ENCODE data around the gene KDM4C.

The KDM4C gene

DNA sequence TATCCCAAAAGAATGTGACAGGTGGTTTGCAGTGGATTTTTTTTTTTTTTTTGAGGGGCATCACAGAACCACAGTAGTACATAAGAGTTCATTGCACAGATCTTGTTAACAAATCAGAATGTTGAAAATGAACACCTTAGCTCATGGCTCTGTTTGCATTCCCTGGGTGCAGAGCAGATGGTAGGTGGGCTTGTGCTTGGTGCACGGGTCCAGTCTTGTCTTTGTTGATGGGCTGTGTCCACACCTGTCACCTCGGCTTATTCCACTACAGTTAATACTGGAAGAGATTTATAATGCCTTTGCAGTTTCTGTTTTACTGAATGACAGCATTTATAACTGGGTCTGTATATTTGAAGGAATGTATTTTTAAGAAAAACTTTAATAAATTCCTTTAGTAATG, 146.6 kb downstream of the KDM4C start:
- DNase-seq (ENCODE audit: low read depth) = no peak

DNA sequence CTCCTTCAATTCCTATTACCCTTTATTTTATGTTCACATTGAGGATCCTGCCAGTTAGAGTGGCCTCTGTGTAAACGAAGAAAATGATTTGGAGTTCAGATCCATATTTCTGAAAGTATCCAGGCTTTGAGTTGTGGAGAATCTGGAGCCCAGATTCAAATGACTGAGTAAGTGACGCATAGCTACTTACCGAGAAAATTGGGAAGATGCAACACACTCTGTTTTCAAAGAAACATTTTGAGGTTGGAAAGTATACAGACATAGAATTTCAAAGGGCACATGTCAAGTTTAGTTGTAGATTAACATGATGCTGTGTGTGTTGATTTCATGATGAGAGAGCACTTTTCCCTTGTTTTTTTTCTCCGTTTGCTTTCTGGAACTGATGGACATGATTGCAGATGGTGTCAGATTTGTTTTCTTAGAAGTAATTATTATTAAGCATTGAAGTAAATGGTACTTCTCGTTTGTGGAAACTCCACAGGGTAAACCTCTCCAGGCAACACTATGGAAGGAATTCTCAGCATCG, 148.1 kb downstream of the KDM4C start:
- no peak for DNase-seq (ENCODE audit: low read depth)

DNA sequence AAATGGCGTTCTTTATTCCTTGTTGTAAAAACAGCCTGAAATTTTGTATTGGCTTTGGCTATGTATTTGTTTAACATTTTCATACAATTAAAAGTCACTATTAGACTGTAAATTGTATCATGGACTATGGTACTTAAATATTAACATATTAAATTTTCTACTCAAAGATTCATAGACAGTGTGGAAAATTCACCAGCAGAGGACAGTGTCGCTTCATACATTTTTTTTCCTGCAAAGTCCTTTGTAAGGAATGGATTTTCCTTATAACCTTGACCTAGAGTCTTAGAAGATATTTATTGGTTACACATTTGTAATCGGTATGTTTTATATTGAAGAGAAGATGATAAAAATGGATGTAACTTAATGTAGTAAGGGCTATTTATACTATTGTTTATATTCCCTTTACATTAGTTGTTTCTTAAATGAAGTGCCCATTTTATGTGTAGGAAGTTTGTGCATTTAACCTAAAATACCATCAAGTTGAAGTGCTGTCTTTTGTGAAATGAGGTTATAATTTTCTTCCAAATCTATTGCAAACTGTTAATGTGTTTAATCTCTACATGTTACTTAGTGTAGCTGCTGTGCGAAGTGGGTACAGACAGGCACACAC, 150.1 kb downstream of the KDM4C start:
- DNase-seq (ENCODE audit: low read depth) = no peak

DNA sequence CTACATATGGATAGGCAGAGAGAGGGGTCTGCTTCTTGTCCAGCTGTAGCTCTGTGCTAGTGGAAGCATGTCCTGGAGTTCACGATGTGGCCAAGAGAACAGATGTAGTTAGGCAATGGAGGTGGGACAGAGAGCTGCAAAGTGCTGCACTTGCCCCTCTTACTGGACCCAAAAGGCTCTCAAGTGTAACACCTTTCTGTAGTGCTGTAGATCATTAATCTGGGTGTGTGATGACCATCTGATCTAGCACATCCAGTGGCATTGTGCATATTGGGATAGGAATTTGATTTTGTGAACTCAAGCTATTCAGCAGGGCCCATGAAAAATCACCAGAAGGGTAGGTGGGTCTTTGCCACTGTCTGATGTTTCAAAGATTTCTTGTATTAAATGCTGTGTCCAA, 151.4 kb downstream of the KDM4C start:
- no peak for DNase-seq (ENCODE audit: low read depth)

DNA sequence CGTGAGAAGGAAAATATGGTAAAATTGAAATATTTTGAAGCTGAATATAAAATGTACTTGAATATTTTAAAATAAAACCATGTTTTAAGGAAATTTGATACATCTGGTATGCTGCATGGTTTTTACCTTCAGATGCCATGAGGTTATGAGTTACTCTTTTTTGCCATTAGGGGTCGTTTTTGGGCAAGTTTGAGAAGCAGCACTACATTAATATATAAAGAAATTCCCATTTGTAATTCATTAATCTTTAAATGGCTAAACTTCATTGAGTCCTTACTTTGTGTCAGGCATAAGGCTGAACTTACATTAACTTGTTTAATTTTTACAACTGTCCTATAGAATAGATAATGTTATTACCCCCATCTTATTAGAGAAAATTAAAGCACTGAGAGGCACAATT, 152.3 kb downstream of the KDM4C start:
- DNase-seq (ENCODE audit: low read depth) = no peak

DNA sequence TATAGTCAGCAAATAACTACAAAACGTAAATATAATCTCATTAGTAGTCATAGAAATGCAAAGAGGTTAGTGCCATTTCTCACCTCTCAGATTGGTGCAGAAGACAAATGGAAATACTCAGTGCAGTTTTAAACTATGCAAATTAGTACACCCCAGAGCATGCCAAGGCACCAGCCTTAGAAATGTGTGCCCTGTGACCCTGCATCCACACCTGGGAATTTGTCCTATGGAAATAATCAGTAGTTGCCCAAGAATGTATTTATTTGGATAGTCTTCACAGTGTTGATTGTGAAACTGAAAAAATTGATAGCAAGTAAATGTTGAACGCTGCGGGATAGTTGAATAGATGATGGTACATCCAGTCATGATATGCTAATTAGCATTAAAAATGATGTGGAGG, 152.7 kb downstream of the KDM4C start:
- DNase-seq (ENCODE audit: low read depth) = no peak

DNA sequence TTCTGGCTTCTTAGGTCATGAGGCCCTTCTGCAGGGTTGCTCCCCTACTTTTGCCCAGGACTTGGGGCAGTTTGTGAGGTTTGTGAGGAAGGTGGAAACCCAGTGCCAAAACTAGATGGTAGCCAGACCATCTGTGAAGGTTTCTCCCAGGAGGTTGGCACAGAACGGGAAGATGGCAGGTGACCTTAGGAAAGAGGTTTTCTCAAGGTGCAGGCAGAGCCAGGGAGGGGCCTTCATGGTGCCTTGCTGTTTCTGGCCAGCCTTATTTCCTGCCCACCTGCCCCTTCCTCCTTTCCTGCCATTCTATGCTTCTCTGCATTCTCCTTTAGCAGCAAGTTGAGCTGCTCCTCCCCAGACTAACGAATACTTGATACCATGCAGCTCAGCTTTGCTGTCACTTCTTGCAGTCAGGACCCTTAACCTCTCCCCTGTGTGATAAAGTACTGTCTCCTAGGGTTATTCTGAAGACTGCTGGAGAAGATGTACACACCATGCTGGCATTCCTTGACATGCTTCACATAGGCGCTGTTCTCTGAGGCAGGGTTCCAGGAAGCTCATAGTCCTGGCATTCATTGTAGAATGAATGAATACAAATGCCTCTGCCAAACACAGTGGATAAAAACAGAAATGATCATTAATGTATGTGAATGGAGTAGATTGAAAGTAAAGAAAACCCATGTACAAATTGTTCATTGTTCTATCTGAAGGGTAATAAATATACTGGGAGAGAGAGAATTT, 154.3 kb downstream of the KDM4C start:
- no peak for DNase-seq (ENCODE audit: low read depth)

DNA sequence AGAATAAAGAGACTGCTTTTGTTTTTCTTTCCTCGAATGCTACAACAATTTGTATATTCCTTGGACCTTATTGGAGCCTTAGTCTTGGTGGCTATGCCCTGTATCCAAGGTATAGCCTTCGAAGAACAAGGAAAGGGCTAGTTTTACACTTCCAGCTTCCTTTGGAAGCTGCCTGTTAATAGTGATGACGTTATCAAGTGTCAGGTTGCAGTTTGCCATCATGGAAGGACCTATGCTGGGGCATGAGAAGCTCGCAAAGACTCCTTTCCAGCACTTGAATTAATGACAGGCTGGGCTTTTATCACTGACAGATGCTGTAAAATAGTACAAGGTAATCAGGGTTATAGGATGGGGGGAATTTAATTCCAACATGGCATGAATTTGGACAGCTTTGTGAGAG, 157.9 kb downstream of the KDM4C start:
- DNase-seq (ENCODE audit: low read depth) = no peak

DNA sequence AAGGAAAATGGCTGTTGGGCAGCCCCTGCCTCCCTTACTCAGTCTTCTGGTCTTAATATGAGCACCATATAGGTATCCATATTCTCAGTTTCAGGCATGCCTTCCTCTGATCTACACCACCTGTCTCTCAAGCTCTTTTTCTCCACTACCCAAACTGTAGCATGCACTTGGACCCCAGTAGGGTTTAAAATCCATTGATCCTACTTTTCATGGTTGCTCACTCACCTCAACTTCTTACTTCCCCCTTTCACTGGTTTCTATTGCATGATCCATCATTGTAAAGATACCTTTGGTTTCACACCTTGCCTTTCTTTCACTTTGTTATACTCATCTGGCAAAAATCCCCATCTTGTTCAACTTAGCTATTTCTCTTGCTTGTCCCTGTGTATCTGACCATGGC, 159.4 kb downstream of the KDM4C start:
- no peak for DNase-seq (ENCODE audit: low read depth)

DNA sequence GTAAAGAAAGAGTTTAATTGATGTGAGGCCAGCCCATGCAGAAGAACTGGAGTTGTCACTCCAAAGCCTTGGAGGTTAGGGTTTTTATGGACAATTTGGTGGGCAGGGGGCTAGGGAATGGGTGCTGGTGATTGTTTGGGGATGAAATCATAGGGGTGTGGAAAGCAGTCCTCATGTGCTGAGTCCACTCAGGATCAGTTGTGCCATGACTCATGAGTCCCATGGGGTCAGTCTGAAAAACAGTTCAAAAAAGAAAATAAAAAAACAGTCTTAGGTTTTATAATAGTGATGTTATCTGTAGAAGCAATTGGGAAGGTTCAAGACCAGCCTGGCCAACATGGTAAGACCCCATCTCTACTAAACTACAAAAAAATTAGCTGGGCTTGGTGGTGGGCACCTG, 162.3 kb downstream of the KDM4C start:
- DNase-seq (ENCODE audit: low read depth) = no peak

DNA sequence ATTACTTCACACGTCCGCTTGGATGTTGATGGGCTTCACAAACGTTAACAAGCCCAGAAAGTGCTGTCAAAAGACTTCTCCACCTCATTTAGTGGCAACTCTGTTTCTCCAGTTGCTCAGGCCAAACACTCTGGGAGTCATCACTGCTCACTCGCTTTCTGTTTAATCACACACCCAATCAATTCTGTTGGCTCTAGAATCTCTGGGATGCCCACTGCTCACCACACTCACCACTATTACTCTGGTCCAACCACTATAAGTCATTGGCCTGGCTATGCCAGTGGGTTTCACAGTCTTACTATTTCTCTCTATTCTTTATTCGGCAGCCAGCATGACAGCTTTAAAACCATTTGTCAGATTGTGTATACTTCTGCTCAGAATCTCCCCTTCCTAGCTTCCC, 163.5 kb downstream of the KDM4C start:
- DNase-seq (ENCODE audit: low read depth) = no peak

DNA sequence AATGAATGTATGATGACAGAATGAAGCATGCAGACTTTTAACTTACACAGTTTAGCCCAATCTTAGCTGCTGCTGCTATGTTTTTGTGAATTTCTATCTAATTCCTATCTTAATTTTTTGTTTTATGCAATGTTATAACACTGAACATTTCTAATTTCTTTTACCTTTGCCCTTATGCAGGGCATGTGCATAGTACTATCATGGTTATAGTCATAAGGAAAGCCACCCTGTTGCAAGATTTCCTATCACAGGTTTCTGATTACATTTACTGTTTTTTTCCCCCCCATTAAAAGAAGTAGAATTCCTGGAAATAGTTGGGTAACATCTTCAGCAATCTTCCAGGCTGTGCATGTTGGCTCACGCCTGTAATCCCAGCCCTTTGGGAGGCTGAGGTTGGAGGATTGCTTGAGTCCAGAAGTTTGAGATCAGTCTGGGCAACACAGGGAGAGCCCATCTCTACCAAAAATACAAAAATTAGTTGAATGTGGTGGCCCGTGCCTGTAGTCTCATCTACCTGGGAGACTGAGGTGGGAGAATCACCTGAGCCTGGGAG, 164.4 kb downstream of the KDM4C start:
- DNase-seq (ENCODE audit: low read depth) = no peak

DNA sequence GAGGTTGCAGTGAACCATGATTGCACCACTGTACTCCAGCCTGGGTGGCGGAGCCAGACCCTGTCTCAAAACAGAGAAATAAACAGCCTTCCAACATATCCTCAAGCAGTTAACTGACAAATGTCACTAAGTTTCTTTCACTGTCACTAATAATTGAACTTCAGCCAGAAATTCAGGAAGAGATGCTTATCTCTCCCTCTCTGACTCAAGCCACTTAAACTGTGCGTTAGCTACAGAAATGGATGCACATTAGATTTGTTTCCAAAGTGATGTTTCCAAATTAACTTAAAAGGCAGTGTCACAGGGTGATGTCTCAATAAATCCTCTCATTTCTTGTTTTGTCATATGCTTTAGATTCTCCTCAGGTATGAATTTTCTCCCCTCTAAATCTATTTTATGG, 164.9 kb downstream of the KDM4C start:
- no peak for DNase-seq (ENCODE audit: low read depth)

DNA sequence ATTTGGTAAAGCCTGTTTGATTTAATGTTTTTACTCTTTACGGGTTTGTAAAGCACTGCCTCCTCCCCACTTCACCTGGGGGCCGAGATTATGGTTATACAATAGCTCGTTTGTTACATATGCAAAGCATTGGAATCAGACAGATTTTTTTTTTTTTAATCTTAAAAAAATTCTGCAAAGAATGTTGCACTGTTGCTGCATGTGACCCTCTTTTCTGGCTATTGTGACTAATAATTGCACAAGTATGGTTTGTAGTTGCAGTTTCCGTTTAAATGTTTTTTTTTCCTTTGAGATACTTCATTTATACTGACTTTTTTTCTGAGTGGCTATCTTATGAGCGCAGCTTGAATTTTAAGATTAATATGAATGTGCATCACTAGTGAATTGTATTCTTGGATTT, 165.3 kb downstream of the KDM4C start:
- DNase-seq (ENCODE audit: low read depth) = no peak

DNA sequence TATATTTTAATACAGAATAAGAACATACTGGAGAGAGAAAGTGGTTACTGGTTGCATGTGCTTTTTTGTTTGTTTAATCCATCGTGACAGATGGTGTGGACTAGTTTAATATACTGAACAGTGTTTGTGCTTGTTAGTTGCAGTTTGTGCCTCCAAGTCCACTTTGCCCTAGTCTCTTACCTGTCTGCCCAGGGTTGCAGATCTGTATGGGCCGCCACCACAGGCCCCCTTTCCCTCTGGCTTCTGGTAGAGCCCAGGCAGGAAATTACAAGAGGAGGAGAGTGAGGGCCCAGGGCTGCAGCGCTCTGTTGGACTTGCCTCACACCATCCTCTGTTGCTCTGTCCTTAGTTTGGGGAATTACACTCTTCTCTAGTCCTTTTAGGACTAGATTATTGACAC, 166.4 kb downstream of the KDM4C start:
- no peak for DNase-seq (ENCODE audit: low read depth)

DNA sequence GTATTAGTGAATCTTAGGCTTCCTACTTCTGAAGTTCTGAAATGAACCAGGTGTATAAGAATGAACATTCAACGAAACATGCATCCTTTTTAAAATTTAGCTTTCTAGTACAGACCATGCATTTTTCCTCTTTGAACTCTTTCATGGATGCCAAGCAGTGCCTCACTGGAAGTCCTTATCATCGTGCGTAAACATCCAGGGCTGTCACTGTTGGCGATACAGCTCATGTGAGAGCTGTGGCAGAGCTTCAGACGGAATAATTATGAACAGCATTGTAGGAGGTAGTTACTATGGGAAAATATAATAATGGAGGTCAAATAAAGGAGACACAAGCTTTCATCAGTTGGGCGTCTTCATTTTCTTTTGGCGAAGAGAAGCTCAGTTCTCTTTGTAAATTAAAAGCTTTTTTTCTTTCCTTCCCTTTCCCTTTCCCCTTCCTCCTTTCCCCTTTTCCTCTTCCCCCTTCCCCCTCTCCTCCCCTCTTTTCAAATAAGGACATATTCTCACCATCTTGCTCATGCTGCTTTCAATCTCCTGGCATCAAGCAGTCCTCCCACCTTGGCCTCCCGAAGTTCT, 167.3 kb downstream of the KDM4C start:
- DNase-seq (ENCODE audit: low read depth) = no peak

DNA sequence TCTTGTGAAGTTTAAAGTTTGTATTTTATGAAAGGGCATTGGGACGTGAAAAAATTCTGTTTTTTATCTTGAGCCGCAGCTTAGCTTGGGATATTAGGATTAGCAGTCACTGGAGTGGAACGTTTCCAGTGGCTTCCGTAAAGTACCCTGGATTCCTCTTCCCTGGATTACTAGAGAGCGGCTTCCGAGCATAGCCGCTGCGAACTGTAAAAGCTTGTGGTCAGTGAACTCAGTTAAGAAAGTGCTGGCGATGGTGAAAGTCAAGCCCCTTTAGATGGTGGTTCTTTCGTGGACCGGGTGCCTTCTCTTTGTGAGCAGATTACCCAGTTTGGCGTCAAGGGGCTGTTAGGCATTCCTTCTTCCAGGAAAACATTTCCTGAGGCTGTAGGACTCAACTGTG, 168.1 kb downstream of the KDM4C start:
- DNase-seq (ENCODE audit: low read depth) = no peak

DNA sequence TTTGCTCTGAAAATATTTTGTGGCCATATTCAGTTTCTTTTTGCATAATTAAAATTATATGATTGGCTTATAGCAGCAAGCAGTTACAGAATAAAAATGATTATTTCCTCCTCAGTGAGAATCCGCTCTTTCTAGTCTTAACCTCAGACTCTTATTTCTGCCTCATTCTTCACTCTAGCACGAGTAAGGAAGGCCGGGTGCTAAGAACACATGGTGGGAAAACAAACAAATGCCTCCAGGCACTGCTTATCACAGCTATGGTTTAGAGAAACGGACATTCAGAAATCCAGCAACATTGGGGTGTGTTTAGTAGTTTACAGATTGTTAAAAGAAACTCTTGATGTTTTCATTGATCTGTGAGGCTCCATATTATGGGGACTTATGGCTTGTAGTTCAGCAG, 168.7 kb downstream of the KDM4C start:
- DNase-seq (ENCODE audit: low read depth) = no peak

DNA sequence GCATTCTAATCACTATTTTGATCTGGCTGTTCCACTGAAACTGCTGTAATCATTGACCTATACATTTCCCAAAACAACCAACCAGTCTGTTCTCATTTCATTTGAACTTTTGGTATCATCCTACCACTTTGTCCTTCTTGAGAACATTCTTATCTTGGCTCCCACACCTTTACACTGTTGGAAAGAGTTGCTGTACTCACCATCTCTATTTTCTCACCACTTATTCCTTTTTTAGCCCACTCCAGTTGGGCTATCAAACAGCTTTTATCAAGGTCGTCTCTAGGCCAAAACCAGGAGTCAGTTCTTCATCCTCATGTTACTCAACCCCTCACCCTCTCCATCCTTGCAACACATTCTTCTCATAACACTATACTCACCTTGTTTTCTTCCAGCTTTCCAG, 170.1 kb downstream of the KDM4C start:
- no peak for DNase-seq (ENCODE audit: low read depth)

DNA sequence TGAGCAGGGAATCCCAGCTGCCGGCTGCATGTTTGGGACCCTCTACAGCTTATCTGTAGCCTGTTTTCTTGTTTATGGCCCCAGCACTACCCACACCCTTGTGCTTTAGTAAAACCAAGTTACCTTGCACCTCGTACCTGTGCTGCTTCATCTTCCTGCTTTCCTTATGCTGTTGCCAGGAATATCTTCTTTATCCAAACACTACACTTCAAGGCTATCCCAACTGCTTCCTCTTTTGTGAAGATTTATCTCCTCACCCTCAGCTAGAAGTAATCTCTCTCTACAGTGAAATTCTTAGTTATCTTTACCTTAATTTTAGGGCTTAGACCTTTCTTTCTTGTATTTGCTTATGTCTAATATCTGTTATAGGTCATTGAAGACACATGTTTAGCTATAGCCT, 171.1 kb downstream of the KDM4C start:
- no peak for DNase-seq (ENCODE audit: low read depth)

DNA sequence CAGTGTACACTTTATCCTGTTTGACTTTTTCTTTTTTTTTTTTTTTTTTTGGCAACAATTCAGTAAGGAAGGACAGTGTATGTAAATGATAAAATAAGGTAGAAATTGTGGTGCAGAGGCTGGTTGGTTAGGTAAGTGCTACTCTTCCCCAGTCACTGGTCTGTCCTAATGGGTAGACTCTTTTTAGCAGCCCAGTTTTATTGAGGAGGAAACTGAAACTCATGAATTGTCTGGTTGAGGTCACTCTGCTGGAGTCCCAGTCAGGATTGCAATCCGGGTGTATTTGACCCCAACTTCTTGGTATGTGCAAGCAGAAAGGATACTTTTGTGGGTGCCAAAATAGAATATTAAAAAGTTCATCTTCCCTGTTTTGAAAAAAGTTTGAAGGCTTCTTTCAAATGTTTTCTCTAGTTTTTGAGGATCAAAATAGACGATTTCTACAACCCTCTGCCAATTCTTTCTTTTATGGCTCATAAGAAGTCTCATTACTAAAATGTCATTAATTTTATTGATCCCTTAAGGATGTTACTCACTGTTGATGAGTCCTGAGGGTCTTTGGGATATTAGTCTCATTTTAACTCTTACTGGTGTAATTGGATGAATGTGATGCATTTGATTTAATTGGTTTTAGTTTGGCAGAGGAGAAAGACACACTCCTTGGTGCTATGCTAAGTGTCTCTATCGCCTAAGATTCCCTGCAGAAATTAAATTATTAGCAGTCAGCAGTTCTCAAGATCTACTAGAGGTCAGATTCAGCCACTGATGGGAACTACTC, 171.9 kb downstream of the KDM4C start:
- no peak for DNase-seq (ENCODE audit: low read depth)

DNA sequence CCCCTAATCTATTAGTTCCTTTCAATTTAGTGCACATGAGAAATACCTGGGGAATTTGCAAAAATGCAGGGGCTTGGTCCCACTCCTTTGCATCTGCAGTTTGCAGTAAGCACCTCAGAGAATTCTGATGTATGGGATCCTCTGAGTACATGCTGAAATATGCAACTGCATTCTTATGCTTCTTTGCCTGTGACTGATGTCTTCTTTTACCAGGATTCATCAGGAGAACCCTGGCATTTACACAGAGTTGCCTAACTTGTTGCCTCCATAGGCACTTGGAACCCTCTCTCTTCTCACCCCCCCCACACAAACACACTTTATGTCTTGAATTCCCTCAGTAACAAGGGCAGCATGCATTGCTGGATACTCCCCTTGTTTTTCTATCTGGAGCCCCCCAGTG, 173.1 kb downstream of the KDM4C start:
- DNase-seq (ENCODE audit: low read depth) = no peak

DNA sequence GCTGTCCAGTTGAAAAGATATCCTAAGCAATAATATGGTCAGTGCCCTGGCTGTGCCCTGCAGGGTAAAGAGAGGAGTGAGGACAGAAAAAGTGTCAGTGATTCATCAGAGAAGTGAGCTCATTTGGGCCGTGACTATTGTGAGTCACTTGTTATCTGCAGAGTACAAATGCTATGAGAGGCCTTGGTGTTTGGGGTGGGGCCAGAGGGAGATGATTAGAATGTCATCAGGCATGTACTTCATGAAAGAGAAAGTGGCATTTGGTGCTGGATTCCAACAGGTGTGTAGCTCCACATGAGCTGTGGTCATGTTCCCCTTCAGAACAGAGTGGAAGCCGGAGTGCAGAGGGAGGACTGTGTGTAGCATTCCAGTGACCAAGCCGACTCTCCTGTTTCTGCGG, 174.1 kb downstream of the KDM4C start:
- DNase-seq (ENCODE audit: low read depth) = peak; percentile 15

Measured in activated T-cell treated with anti-CD3 and anti-CD28 coated beads for 48 hours (primary cell).